ENCODE measurements around the gene NRG3.

The NRG3 gene

GRCh38 chr10:82506680-82507376, 631.8 kb downstream of the NRG3 start:
- DNase-seq = no peak

DNA sequence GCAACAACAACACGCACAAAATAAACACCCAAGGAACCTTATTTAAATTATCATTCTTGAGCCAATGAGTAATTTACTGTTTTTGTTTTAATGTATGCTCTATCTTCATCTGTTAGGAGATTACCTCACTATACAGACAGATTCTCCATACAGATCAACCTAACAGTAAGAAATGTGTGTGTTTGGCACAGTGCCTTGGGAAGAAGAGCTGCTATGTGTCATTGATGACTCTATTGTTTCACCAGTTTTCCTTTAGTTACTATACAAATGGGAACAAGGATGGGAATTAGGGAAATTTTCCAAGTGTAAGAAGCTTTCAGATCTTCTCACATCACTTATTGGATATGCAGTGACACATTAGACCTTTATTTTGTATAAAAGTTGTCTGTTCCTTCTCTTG, 640.3 kb downstream of the NRG3 start:
- no peak for DNase-seq

- no peak for DNase-seq
Observed at GRCh38 chr10:82529062-82529461, 654.1 kb downstream of the NRG3 start.

DNA sequence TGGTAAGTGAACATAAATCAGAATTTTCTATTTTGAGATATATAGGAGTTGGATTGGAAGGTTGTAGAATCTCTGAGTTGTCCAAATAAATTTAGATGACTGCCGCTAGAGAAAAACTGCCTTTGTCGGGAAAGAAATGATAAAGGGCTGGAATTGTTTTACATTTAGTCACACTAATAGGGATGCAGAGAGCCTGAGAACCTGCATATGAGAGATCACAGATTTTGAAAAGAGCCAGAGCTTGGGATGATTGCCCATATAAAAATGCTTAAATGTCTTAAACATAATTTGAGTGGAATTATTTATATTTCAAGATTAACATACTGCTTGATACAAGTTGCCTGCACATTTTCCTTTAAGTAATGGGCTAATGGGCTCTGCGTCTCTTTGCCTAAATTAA, 660.5 kb downstream of the NRG3 start:
- no peak for DNase-seq

GRCh38 chr10:82536668-82537067, 661.7 kb downstream of the NRG3 start:
- no peak for DNase-seq

- no peak for DNase-seq
Observed at GRCh38 chr10:82538272-82538671, 663.3 kb downstream of the NRG3 start.

DNA sequence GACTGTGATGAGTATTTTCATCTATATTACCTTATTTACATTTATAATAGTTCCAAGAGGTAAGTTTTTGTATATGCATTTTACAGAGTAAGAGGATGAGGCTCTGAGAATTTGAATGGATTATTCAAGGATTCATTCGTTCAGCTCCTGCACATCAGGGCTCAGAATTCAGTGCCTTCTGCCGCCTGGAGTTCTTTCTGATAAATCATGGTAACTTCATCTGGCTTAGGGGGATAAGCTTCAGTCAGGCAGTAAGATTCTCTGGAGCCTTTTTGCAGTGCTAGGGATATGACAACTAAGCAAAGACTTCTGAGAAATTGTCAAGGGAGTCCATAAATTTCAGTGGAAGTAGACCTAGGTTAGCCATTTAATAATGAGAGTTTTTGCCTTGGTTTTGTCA, 668.6 kb downstream of the NRG3 start:
- no peak for DNase-seq

DNA sequence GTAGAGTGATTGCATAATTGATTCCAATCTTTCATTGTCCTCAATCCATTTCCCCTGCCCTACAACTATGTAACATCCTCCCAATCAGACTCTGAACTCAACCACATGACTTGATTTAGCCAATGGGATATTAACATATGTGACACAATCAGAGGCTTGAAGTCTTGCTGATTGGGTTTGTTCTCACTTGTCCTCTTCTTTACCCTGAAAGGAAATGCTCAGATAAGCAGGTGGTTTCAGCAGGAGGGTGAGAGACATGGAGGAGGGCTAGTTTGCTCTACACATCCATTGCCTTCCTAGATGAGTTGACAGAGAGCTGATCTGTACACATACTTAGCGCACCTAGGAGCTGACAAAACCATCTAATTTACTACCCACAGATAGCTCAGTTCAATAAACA, 669.4 kb downstream of the NRG3 start:
- DNase-seq = no peak

DNA sequence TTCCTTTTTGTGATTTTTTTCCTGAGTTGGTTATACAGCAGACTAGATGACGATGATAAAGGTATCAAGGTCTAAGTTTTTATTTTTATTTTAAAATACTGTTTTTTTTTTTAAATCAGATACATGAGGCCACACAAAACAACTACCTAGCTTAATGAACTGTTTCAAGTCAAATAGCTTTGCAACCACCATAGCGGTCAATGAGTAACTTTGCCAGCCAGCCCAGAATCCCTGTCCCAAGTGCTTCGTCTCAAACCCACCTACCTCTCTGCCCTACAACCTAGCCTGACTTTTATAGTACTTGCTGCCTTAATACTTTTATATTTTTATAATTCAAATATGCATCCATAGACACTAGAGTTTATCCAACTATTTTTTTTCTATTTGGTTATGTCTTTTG, 676.5 kb downstream of the NRG3 start:
- DNase-seq = no peak

GRCh38 chr10:82552267-82552666, 677.3 kb downstream of the NRG3 start:
- no peak for DNase-seq

GRCh38 chr10:82554381-82554780, 679.4 kb downstream of the NRG3 start:
- no peak for DNase-seq

- DNase-seq = peak; percentile 29
Observed at GRCh38 chr10:82558014-82558607, 683.1 kb downstream of the NRG3 start.

DNA sequence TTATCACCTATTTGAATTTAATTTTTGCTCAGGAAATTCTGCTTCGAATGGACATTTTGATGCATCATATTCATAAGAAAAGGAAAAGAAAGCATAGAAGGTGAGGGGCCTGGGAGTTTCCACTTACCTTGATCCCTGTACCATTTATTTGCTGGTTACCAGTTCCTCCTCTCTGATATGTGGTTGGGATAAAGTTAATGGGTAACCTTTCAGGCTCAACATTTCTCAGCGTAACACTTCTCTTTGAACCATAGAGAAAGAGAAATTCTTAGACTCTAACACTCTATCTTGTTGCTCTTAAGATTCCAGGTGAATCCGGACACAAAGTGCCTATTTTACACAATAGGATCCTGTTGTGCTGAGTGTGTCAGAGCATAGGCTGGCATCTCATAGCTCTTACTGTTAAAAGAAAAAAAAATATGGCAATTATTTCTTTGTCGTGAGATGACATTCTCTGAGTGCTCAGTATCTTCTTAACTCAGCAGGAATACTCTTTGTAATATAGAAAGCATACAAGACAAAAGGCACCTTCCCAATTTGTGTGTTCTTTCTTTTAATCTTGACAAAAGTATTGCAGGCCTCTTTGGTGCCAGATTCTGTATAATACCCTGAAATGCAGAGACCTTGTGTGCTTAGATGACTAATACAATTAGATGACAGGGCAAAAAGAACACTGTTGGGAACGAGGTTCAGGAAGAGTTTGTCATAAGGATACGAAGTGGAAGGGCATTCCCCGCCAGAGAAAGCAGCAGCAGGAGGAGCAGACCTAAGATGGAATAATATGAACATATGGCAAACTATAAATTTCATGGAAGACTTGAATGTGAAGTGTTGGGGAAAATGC, 689.6 kb downstream of the NRG3 start:
- no peak for DNase-seq

DNA sequence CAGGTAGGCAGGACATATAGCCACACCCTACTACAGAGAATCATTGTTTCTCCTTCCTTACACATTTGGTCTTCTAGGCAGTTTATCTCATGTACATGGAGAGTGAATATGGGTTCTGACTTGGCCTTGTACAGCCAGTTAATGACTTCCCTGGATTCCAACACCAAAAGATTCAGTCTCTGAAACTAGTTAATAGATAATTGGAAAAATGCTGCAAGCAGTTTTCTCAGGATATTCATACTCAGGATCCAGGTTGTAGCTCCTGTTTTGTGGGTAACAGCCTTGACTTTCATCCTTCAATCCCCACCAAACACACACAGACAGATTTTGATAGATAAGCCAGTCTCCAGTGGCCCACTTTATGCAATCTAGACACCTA, 690.2 kb downstream of the NRG3 start:
- DNase-seq = no peak

DNA sequence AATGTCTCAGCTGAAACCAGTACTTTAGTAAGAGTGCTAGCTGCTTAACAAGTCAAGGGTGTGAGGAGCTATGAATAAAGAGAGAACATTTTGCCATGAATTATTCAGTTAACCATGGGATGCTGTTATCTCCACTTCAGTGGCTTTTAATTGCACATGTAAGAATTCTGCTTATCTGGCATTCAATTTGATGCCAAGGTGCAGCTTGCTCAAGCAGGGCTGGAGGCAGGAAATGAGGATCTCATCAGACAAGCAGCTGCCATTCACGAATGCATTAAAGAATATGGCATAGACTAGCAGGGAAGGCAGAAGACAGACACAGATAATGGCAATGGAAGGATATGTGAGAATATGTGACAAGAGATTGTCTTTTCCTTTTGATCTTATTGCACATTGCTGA, 697.8 kb downstream of the NRG3 start:
- no peak for DNase-seq

GRCh38 chr10:82574081-82574480, 699.1 kb downstream of the NRG3 start:
- no peak for DNase-seq

DNA sequence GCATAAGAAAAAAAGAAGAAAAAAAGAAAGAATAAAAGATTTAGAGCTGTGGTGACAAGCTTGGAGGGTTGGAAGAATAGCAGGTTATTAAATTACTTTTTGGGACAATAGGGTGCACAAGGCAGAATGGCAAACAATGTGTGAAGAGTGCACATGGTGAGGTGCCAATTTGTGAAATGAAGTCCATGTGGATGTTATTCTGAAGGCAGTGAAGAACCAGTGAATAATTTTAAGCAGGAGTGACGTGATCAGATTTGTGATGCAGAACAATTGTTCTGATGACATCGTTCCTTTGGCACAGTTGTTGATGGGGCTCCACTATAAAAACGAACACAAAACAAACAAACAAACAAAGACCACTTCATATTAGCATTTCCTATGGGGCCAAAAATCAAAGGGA, 700.3 kb downstream of the NRG3 start:
- no peak for DNase-seq

DNA sequence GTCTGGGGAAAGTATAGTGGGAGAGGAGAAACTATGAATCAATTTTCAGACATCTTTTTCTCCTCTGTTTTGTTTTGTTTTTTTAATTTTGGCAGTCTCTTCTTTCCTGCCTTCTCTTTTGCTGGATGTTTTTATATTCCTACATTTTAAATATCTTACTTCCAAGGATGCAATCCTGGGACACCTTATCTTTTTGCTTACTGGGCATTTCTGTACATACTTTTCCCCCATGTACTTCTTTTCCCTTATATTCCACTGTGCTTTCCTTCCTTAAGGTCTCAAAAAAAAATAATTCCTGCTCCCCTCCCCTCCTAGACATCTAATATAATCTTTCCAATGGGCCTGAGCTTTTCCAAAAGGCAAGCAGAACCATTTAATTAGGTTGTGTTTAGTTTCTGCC, 701.1 kb downstream of the NRG3 start:
- DNase-seq = no peak

- DNase-seq = no peak
Observed at GRCh38 chr10:82581940-82582339, 706.9 kb downstream of the NRG3 start.

DNA sequence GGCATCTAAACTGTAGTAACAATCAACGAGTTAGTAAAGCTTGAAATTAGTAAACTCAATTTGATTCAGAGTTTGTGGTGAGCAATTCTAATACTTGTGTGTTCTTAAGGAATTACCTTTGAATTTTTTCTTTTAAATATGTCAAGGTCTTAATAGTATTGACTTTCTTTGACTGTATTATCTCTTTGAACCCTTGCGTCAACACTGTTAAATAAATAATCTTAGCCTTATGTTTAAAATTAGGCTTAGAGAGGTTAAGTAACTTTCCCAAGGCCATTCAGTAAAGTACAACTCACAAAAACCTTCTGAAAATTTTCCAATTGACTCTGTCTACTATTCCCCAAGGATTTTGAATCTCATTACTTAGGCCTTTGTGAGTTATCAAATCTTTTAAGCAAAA, 716.4 kb downstream of the NRG3 start:
- no peak for DNase-seq

DNA sequence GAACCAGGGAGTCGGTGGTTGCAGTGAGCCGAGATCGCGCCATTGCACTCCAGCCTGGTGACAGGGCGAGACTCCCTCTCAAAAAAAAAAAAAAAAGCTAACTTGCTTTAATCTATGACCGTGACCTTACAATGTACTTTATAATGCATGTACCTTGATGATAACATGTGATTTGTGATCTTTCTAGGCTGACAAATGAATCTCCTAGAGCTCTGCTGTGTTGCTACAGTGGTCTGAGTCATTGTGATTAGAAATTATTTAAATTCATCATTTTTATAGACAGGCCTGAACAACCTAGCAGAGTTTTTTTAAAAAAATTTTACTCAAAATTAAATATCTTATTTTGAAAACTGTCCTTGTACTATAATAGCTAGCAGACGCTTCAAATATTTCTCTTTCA, 722.8 kb downstream of the NRG3 start:
- DNase-seq = no peak

DNA sequence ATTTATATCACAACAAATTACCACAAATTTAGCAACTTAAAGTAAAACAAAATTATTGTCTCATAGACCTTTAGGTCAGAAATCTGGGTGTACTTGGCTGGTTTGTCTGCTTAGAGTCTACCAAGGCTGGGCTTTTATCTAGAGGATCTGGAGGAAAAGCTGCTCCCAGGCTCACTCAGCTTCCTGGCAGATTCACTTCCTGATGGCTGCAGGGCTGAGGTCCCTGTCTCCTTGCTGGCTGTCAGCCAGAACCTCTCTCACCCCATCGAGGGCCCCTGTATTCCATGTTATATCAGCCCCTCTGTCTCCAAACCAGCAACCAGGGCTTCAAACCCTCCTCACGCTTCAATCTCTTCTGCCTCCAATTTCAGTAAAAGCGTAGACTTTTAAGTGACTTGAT, 734.9 kb downstream of the NRG3 start:
- no peak for DNase-seq

GRCh38 chr10:82618007-82618406, 743.0 kb downstream of the NRG3 start:
- no peak for DNase-seq

- no peak for DNase-seq
Observed at GRCh38 chr10:82621680-82622079, 746.7 kb downstream of the NRG3 start.

All from hematopoietic multipotent progenitor cell treated with erythropoietin and hydrocortisone succinate and interleukin-3 and kit ligand, for 4 days (in vitro differentiated cells).